Keratinocyte (primary cell): Measurements from ENCODE around the gene MSI2. TPM values are rescaled to one million over a fixed set of nuclear protein-coding genes. Genes with fewer than 3 reads are reported as not detected.

Experiments
- DNase-seq: peaks from one replicate; pipeline ENCODE4 v3.0.0-alpha.2; 2011; ENCODE audit warnings: low read depth, missing footprints, low spot score
- FAIRE-seq: peaks from 2 replicates; lab custom pipeline; 2011; peaks lifted over from hg19 to GRCh38; lab: Jason Lieb, UNC
- H2AFZ ChIP-seq: 2 replicates; pipeline ENCODE4 v1.6.0; 2012; ENCODE audit warnings: low read length, control low read depth, inconsistent platforms; ENCODE audit not compliant: control insufficient read depth
- H3K27ac ChIP-seq: 2 replicates; pipeline ENCODE4 v1.5.1; 2011; ENCODE audit warnings: low read length; ENCODE audit not compliant: control insufficient read depth, insufficient read depth
- H3K27me3 ChIP-seq: 3 replicates; pipeline ENCODE4 v1.6.0; 2011; ENCODE audit warnings: low read length; ENCODE audit not compliant: control insufficient read depth, insufficient read depth; ENCODE audit errors: extremely low read depth
- H3K36me3 ChIP-seq, 2 experiments: 2 replicates in 1 of 2; 3 replicates in 1 of 2; pipeline ENCODE4 v1.5.1; 2011; ENCODE audit warnings: low read length in 2 of 2, mild to moderate bottlenecking in 1 of 2; ENCODE audit not compliant: control insufficient read depth in 2 of 2, insufficient read depth in 2 of 2; ENCODE audit errors: extremely low read depth in 1 of 2
- H3K4me1 ChIP-seq: 3 replicates; pipeline ENCODE4 v1.5.1; 2011; ENCODE audit warnings: low read length; ENCODE audit not compliant: control insufficient read depth, insufficient read depth; ENCODE audit errors: extremely low read depth
- H3K4me2 ChIP-seq: 3 replicates; pipeline ENCODE4 v1.6.0; 2011; ENCODE audit warnings: low read depth, low read length; ENCODE audit not compliant: control insufficient read depth, insufficient read depth; ENCODE audit errors: extremely low read depth
- H3K4me3 ChIP-seq, 3 experiments: fragments of 200-600 bp in 1 of 3; sonication (generic) in 1 of 3; 2 replicates in 2 of 3; 3 replicates in 1 of 3; pipeline ENCODE4 v1.5.1; 2011 to 2016; ENCODE audit warnings: low read length in 3 of 3, mild to moderate bottlenecking in 3 of 3, control low read depth in 2 of 3, inconsistent platforms in 1 of 3, low read depth in 1 of 3, mixed read lengths in 1 of 3, mixed run types in 1 of 3, moderate library complexity in 1 of 3; ENCODE audit not compliant: control insufficient read depth in 2 of 3, insufficient read depth in 2 of 3; ENCODE audit errors: extremely low read depth in 1 of 3
- H3K79me2 ChIP-seq: 2 replicates; pipeline ENCODE4 v1.6.0; 2012; ENCODE audit warnings: low read length; ENCODE audit not compliant: control insufficient read depth, insufficient read depth
- H3K9ac ChIP-seq: 3 replicates; pipeline ENCODE4 v1.6.0; 2011; ENCODE audit warnings: low read length; ENCODE audit not compliant: control insufficient read depth, insufficient read depth; ENCODE audit errors: extremely low read depth
- H3K9me1 ChIP-seq: 3 replicates; pipeline ENCODE4 v1.6.0; 2011; ENCODE audit warnings: low read length; ENCODE audit not compliant: control insufficient read depth, insufficient read depth; ENCODE audit errors: extremely low read depth
- H3K9me3 ChIP-seq: 2 replicates; pipeline ENCODE4 v1.5.1; 2012; ENCODE audit warnings: low read depth, low read length; ENCODE audit not compliant: control insufficient read depth
- H4K20me1 ChIP-seq: 3 replicates; pipeline ENCODE4 v1.6.0; 2011; ENCODE audit warnings: low read length; ENCODE audit not compliant: control insufficient read depth, insufficient read depth; ENCODE audit errors: extremely low read depth
- CTCF ChIP-seq, 3 experiments: IDR thresholded peaks in 1 of 3; conservative IDR thresholded peaks in 1 of 3; optimal IDR thresholded peaks in 1 of 3; 2 replicates in 2 of 3; 3 replicates in 1 of 3; pipeline versions ENCODE3 to v1.5.1; 2011; ENCODE audit warnings: low read length in 3 of 3, mild to moderate bottlenecking in 3 of 3, moderate library complexity in 2 of 3, control low read depth in 1 of 3, inconsistent platforms in 1 of 3; ENCODE audit not compliant: insufficient read depth in 2 of 3; ENCODE audit errors: extremely low read depth in 1 of 3
- EZH2 ChIP-seq: IDR thresholded peaks from one replicate; pipeline ENCODE4 v1.6.1; 2012; ENCODE audit warnings: inconsistent platforms, mild to moderate bottlenecking, low read length, moderate library complexity
- dilution Hi-C: fragments of 300-500 bp; cut with MboI; formaldehyde crosslinking; loops from one replicate; pipeline ENCODE4 v1.7.0; 2020; ENCODE audit warnings: low sequenced_read_pairs; ENCODE audit not compliant: extremely low pct_ligation_motif_present
- polyA plus RNA-seq, 5 experiments: library from polyadenylated mRNA; depleted of rRNA in 3 of 5; stranded (reverse) in 3 of 5; stranded (forward) in 1 of 5; unstranded in 1 of 5; fragments of >200 nt; gene quantifications; 1 replicate in 1 of 5; 2 replicates in 3 of 5; 3 replicates in 1 of 5; pipeline versions ENCODE4 v1.2.1 to v1.2.3, GENCODE V29; 2011 to 2012; ENCODE audit warnings: missing spikeins in 2 of 5, low read depth in 1 of 5, low replicate concordance in 1 of 5

MSI2 gene
- polyA plus RNA-seq, 1 donor (not counting 4 experiments of a cell fraction or from before 2014, with no cell fraction given), result 22.3 TPM

- no peaks in the 10 kb centered on the region for H3K9me3 ChIP-seq
- H3K9ac ChIP-seq, result no peak overlapping the region
- H2AFZ ChIP-seq, result no peak overlapping the region
- H3K36me3 ChIP-seq, result no peaks in the 10 kb centered on the region
- no peaks in the 10 kb centered on the region for H3K79me2 ChIP-seq
- no peak for FAIRE-seq
- H3K9me1 ChIP-seq, result no peaks in the 10 kb centered on the region
- no peaks in the 10 kb centered on the region for H4K20me1 ChIP-seq
- H3K4me3 ChIP-seq, result no peak overlapping the region
- dilution Hi-C loops, result no loop called here
- no peak overlapping the region for H3K4me2 ChIP-seq
- no peak for DNase-seq
- H3K4me1 ChIP-seq, result no peaks in the 10 kb centered on the region
- H3K27ac ChIP-seq, result no peak overlapping the region
- no peak for TF ChIP-seq EZH2
- no peak for TF ChIP-seq CTCF (optimal IDR thresholded peaks at IDR 0.05 in 1 of 3, IDR thresholded peaks at IDR 0.05 in 1 of 3, conservative IDR thresholded peaks at IDR 0.05 in 1 of 3; ENCODE audit: extremely low read depth in 1 of 3, insufficient read depth in 2 of 3, low read length in 3 of 3)
- peaks cover 29% of the 10 kb centered on the region for H3K27me3 ChIP-seq
Observed at GRCh38 chr17:57718878-57719277, 462.6 kb downstream of the MSI2 start.

GRCh38 chr17:57720386-57721035 lies 464.2 kb downstream of the MSI2 start:
- Histone ChIP-seq H4K20me1 (no peaks in the 10 kb centered on the region), H3K9me1 (no peaks in the 10 kb centered on the region), H3K9ac (no peak overlapping the region), H3K4me3 (no peak overlapping the region), H3K36me3 (no peaks in the 10 kb centered on the region), H3K9me3 (no peaks in the 10 kb centered on the region), H3K79me2 (no peaks in the 10 kb centered on the region), H3K27me3 (peaks cover 17% of the 10 kb centered on the region), H3K27ac (no peak overlapping the region), H3K4me1 (no peaks in the 10 kb centered on the region), H2AFZ (no peak overlapping the region), H3K4me2 (no peak overlapping the region)
- dilution Hi-C loops, result no loop called here
- TF ChIP-seq CTCF (optimal IDR thresholded peaks at IDR 0.05 in 1 of 3, IDR thresholded peaks at IDR 0.05 in 1 of 3, conservative IDR thresholded peaks at IDR 0.05 in 1 of 3; ENCODE audit: extremely low read depth in 1 of 3, insufficient read depth in 2 of 3, low read length in 3 of 3) (no peak), EZH2 (no peak)
- DNase-seq (no peak), FAIRE-seq (no peak)
